NCI-H460 (cell line): Measurements from ENCODE around the gene THAP2. TPM values are rescaled to one million over a fixed set of nuclear protein-coding genes. Genes with fewer than 3 reads are reported as not detected.
"Not testable (repeated sequence)": the region's sequence is repeated elsewhere in the genome, so short reads cannot be mapped to it uniquely, and the experiment has no call there.

ENCODE experiments used
- DNase-seq: peaks from one replicate; pipeline ENCODE4 v3.0.0-alpha.2; 2016; ENCODE audit warnings: low read depth; ENCODE audit errors: extremely low read depth
- total RNA-seq: library from RNA; depleted of rRNA; stranded (reverse); fragments of >200 nt; shearing (Covaris generic); gene quantifications from 2 replicates; pipeline ENCODE4 v1.2.3, GENCODE V29; 2014

THAP2 gene
- total RNA-seq, 1 experiment from 2014 or later: 9.7 TPM

DNA sequence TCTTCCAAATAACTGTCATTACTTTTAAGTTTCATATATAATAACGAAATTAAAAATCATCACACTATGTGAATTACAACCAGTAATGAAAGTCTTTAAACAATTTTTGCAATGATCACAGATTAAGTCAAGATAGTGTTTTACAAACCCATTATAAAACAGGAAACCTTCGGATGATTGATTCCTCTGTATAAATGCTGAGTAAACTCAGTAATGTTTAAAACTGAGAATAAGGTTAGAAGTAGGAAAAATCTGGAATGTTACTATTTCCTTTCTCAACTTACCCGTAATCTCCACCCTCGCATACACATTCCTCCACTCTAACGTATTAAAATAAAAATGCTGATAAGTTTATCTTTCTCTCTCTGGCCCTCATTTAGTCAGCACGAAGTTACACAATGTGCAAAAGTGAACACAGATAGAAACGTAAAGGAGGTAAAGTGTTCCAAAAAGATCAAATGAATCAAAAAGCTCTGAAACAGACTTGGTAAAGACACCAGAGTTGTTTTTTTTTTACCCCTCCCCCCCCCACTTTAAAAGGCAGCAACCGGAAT, 2.0 kb upstream of the THAP2 start:
- DNase-seq: no peak

DNA sequence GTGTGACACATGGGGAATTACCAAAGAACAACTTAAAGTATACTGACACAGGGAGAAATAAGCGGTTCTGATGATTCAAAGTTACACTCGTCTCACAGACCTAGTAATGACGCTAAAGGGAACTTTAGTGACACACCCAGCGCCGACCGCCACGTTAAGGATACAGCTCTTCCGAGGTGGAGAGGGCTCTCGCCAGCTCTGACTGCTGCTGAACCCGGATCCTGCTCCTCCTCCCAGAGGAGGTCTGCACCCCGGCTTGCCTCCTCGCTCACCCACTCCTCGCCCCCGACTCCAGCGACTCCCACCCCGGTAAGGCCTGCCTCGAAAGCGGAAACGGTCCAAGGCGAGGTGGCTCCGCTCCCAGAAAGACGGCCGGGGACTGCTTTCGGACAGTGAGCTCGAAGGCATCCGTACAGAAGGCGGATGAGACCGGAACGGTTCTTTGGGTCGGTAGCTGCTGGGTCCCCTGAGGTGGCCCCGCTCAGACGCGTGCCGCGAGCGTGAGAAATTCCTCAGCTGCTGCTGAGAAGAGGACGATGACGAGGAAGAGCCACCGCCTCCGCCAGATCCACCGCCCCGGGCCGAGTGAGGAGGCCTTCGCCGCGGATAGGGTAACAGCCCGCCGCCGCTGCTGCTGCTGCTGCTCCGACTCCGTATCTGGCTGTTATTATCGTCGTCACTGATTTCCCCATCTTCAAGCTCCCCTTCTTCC, 1.1 kb upstream of the THAP2 start:
- DNase-seq: peak; percentile 84

DNA sequence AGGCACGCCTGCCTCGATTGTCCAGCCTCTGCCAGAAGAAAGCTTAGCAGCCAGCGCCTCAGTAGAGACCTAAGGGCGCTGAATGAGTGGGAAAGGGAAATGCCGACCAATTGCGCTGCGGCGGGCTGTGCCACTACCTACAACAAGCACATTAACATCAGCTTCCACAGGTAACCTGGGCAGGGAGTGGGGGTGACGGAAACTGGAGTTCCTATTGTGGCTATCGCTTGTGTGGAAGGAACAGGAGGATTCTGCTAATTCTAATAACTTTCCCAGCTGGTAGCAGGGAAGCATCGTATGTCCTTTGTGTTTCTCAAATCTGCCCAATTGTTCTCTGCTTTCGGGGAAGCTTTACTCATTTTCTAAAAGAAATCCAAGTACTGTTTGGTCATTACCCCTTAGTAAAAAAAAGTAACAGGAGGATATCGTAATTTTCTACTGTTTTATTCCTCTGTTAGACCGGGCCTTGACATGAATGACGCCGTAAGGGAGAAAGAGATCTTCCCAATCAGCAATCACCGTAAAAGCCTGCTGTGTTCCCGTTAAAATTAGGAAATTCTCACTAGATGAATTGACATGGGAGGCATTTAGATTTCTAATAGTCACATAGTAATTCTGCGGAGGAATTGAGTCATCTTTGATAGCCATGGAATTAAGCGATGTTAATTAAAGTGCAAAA, 449 bp downstream of the THAP2 start:
- DNase-seq: no peak

DNA sequence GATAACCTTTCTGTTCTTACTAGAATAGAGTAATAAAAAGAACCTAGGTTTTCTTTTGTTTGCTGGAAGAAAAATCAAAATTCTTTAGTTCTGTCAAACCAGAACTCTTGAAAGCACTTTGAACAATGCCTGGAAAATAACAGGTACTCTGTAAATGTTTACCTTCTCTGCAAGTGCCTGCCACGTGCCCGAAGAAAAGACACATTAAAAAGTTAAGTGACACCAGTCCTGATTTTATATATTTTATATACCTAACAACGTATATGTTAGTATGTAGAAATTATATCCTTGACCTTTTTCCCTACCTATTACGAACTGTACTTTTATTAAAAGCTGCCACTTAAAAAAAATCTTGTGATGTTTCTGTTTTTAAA, 976 bp downstream of the THAP2 start:
- no peak for DNase-seq

DNA sequence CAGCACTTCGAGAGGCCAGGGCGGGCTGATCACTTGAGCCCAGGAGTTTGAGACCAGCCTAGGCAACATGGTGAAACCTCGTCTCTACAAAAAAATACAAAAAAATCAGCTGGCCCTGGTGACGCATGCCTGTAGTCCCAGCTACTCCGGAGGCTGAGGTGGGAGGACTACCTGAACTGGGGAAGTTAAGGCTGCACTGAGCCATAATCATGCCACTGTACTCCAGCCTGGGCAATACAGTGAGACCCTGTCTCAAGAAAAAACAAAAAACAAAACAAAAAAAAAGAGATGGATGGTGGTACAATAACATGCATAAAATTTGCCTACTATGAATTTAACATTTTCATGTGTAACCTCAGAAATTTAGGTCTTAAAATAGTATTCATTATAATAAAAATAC, 2.2 kb downstream of the THAP2 start:
- DNase-seq: no peak

DNA sequence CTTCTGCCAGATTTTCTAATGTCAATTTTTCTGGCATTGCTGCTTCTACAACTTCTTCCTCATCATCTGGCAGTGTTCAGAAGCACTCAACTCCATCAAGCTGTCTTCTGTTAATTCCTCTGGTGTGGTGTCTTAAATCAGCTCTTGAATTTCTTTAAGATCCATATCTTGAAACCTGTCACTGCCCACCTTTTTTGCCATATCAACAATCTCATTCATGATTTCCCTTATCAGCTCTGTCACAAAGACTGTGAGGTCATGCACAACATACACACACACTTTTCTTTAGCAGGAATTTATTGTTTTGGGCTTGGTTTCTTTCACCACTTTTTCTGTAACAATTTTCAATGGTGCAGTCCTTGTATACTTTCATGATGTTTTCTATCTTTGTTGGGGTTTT, 7.2 kb downstream of the THAP2 start:
- DNase-seq: no peak

DNA sequence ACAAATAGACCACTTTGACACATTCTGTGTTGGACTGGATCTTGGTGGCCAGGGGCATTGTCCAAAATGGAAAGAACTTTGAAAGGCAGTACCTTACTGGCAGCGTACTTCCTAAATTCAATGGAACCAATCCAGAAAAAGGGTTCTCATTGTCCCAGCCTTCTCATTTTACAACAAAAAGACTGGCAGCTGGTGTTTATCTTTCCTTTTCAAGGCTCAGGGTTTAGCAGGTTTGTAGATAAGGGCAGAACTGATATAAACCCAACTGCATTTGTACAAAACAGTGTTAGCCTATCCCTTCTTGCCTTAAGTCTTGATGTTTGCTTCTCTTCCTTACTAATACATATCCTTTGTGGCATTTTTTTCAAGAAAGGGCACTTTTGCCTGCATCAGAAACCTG, 7.7 kb downstream of the THAP2 start:
- DNase-seq: no peak

DNA sequence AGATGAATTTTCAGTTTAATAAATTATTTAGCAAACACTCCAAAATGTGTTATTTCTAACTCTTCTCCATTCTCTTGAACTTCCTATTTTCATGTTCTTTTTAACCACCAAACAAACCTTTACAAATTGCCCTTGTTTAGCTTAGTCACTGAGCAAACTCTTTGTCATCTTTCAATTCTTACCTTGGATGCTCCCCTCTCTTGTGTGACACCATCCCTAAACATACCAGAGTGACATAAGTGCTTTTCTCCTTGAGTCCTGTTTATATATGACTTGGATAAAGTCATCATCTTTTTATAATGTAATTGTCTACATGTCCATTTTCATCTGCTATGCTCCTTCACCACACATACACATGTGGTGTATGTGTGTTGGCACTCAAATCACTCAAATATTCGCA, 18.4 kb downstream of the THAP2 start:
- DNase-seq: peak; percentile 23

DNA sequence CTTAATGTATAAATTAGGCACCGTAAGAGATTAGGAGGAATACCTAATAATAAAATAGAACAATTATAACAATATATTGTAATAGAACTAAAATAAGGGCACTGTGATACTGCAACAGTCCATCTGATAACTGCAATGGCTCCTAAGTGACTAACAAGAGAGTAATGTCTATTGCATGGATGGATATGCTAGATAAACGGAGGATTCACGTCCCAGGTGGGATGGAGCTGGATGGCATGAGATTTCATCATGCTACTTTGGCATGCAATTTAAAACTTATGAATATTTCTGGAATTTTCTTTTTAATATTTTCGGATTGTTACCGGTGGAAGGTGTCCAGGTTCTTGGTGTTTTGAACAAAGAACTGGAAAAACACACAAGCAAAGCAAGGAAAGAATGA, 19.5 kb downstream of the THAP2 start:
- peak; percentile 69 for DNase-seq

DNA sequence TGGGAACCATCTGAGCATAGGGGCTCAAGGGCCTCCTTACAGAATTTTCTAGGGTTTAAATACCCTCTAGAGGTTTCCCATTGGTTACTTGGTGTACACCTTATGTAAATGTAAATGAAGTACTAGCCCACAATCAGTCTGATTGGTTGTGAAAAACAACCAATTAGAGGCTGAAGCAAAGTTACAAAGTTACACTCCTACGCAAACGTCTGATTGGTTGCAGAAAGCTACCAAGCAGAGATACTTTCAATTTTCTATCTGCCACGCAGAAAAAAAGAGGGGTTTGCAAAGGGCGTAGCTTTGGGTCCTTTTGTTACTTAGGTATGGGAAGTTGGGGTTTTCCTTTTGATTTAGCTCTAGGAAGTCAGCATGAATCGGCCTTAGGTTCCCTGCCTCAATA, 20.0 kb downstream of the THAP2 start:
- DNase-seq: peak; percentile 30

DNA sequence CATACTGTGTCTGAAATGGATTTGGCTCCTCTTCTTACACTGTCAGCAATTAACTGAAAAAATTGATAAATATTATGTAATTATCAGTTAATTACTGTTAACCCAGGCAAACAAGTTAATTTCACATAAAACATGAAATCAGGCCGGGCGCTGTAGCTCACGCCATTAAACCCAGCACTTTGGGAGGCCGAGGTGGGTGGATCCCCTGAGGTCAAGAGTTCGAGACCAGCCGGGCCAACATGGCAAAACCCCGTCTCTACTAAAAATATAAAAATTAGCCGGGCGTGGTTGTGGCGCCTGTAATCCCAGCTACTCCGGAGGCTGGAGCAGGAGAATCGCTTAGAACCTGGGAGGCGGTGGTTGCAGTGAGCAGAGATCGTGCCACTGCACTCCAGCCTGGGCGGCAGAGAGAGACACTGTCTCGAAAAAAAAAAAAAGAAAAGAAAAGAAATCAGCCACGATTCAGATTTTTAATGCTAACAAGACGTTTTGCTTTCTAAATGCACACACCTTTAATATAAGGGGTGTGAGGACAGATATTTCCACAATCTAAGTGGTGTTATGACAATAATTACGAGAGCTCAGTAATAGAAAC, 21.3 kb downstream of the THAP2 start:
- DNase-seq: no peak

DNA sequence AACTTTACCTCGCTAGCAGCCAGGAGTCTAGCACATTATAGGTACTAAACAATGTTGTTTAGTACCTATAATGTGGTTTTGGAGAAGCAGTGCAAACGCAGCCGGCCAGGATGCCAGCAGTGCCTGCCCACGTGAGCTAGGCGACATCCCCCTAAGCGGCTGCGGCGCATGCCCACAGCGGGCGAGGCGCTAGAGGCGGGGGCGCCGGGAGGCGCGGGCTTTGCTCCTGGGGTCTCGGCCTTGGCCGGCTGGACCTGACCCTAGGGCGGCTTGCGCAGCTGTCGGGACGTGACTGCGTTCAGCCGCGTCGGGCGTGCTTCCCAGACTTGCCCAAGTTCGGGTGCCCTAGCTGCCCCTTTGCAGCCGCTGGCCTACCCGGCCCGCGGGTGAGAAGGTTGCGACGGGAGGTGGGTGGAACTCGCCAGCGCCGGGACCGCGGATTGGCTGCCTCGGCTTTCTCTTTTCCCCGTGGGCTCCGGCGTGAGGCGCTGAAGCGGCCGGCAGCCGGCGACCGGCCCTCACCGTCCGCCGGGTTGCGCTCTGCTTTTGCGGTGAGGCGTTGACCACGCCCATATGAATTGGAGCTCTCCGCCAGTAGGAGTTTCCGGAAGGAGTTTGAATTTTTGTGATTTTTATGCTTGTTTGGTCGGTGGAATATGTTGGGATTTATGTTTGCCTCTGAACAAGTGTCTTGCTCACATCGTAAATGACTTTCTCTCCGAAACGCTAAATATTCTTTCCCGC, 22.0 kb downstream of the THAP2 start, which contains the start of gene TMEM19:
TSS of gene TMEM19 (plus strand) at position 169 of the 744 bp plus-strand sequence. CDS start 599 bp downstream, outside the sequence.
- peak; percentile 90 for DNase-seq

DNA sequence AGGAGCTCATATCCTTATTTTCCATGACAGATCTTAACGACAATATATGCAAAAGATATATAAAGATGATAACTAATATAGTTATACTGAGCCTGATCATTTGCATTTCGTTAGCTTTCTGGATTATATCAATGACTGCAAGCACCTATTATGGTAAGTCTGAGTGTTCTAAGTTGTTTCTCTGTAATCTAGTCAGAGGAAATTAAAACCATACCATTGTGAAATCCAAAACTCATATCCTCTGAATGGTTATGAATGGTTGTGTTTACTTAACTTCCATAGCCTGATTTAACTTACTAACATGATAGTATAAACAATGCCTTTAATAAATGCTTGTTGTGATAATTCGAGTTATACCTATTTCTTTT, 22.5 kb downstream of the THAP2 start:
- no peak for DNase-seq

DNA sequence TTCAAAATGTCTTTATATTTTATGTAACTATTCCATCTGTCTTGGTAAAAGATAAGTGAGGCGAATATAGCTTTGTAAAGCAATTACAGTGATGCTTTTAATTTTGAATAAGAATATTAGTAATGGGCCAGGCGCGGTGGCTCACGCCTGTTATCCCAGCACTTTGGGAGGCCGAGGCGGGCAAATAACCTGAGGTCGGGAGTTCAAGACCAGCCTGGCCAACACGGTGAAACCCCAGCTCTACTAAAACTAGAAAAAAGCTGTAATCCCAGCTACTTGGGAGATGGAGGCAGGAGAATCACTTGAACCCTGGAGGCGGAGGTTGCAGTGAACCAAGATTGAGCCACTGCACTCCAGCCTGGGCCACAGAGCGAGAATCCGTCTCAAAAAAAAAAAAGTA, 23.1 kb downstream of the THAP2 start:
- DNase-seq: not testable (repeated sequence)

DNA sequence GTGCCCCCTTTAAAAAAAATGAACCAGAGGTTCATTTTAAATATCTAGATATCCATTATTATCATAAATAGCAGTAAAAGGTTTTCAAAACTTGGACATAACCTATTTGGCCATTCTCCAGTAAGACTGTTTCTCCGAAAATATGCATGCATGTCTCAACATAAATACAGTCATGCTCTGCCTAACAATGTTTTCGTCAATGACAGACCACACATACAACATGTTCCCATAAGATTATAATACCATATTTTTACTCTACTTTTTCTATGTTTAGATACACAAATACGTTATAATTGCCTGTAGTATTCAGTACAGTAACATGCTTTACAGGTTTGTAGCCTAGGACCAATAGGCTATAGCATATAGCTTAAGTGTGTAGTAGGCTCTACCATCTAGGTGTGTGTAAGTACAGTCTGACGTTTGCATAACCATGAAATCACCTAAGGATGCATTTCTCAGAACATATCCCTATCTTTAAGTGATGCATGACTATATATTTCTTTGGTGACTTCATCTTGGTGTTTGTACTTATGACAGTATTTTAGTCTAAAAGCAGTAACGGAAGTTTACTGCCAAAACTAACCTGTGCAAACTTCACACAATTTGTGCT, 25.0 kb downstream of the THAP2 start:
- DNase-seq: no peak

DNA sequence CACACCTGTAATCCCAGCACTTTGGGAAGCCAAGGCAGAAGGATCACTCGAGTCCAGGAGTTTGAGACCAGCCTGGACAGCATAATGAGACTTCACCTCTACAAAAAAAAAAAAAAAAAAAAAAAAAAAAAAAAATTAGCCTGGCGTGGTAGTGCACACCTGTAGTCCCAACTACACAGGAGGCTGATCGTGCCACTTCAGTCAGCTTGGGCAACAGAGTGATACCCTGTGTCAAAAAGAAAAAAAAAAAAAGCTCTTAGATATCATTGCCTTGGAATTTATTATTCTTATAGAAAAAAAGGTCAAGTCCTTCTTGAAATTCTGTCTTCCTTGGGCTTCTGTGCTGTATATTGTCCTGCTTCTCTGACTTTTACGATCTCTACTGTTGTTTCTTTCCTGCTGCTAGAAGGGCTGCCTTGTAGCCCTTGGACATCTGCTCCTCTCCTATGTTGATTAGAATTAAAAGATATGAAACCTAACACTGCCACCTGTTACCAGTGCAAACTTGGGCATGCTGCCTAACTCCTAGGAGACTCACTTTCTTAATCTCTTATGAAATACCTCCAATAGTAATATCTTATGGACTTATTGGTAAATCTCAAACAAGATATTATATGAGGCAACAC, 27.5 kb downstream of the THAP2 start:
- DNase-seq: no peak

DNA sequence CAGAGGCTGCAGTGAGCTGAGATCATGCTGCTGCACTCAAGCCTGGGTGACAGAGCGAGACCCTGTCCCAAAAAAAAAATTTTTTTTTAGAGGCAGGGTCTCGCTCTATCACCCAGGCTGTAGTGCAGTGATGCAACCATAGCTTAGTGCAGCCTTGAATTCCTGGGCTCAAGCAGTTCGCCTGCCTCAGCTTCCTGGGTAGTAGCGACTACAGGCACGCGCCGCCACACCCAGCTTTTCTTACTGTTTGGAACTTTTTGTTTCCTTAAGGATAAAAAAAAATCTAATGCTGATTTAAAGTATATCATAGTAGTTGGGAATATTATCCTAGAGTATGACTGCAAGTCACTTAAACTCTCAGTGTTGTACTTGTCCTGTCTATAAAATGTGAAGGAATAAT, 29.0 kb downstream of the THAP2 start:
- no peak for DNase-seq

DNA sequence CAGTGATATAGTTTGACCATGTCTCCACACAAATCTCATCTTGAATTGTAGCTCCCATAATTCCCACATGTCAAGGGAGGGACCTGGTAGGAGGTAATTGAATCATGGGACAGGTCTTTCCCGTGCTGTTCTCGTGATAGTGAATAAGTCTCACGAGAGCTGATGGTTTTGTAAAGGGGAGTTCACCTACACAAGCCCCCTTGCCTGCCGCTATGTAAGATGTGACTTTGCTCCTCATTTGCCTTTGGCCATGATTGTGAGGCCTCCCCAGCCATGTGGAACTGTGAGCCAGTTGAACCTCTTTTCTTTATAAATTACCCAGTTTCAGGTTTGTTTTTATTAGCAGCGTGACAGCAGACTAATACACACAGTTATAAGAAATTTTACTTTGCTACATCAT, 29.6 kb downstream of the THAP2 start:
- DNase-seq: not testable (repeated sequence)

DNA sequence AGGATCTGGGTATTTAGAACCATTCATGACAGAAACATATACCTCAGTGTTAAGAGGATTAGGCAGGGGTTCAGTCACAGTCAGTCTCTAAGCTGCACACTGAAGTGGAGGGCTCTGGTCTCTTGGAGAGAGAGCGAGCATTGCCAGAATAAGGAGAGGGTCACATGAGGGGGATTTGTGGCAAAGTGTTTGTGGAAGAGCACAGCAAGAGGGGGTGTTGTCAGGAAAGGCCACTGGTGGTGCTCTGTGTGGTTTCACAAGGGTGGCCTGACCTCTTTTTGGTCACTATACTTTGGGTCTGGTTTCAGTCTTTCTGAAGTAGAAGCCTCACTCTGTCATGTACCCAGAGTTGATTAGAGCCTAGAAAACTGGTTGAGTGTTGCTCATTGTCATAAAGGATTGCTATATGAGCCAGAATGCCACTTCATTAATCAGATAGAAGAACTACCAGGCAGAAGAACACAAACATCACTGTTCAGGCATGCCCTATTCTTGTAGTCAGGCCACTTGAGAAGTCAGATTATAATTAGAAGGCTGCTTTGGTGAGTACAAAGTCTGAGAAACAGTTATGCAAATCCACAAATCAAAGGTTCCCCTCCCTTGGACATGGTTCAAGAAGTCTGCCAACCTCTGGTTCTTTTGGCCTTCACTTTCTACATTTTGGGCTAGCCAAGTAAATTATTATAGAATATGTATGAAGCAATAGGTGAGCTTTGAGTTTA, 30.2 kb downstream of the THAP2 start:
- no peak for DNase-seq

DNA sequence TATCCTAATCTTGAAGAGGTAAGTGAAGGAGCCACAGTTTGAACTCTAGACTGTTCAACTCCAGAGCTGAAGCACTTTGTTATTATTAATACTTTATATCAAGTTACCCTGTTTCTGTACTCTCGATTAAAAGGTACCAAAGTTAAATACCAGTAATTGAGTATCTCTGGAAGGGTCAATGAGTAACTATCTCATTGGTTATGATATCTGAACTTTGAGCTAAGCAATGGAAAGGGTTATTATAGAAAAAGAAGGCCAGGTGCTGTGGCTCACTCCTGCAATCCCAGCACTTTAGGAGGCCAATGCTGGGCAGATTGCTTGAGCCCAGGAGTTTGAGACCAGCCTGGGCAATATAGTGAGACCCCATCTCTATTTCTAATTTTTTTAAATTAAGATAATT, 31.7 kb downstream of the THAP2 start:
- DNase-seq: no peak
